Measurements from ENCODE around the gene COG3. TPM values are rescaled to one million over a fixed set of nuclear protein-coding genes. Genes with fewer than 3 reads are reported as not detected.
"Not testable (repeated sequence)": the region's sequence is repeated elsewhere in the genome, so short reads cannot be mapped to it uniquely, and the experiment has no call there.

COG3 gene
- polyA plus RNA-seq, 3 donors: 12.3 to 25.3 (median 12.9) TPM

DNA sequence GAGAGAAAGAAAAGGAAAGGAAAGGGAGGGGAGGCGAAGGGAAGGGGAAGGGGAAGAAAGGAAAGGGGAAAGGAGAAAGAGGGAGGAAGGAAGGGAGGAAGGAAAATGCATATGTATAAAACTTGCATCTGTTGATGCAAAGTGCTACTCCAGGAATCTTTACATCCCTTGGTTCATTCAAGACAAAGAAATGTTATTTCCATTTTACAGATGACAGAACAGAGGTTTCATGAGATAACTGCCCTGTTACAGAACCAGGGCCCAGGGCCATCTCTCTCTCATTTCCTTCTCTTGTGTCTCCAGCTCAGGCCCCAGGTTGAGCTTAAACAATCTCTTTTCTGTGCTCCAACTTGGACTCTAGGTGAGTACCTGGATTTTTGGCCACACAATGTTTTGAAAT is 44.8 kb upstream of the COG3 start:
- Histone ChIP-seq H2AFZ (ENCODE audit: insufficient read depth, low read depth, low read length, poor library complexity, severe bottlenecking) (no peak overlapping the region), H3K9me3 (replicated peaks in 1 of 2; ENCODE audit: control insufficient read depth in 1 of 2, insufficient read depth in 1 of 2, low read length in 2 of 2) (no peaks in the 10 kb centered on the region), H3K4me1 (ENCODE audit: control insufficient read depth in 1 of 2, insufficient read depth in 2 of 2, low read length in 2 of 2) (peaks cover 15 to 26% of the 10 kb centered on the region in 2 donors), H3K79me2 (ENCODE audit: insufficient read depth, low read length) (peaks cover 26% of the 10 kb centered on the region), H3K9ac (ENCODE audit: insufficient read depth, low read length, poor library complexity, severe bottlenecking) (no peak overlapping the region), H3K4me3 (replicated peaks in 1 of 3; ENCODE audit: low read depth in 2 of 3, low read length in 3 of 3) (no peak overlapping the region), H3K27me3 (ENCODE audit: control insufficient read depth in 2 of 2, insufficient read depth in 2 of 2, low read length in 2 of 2) (no peaks in the 10 kb centered on the region), H3K4me2 (replicated peaks; ENCODE audit: extremely low read depth, low read length, poor library complexity, severe bottlenecking) (no peak overlapping the region), H3K36me3 (replicated peaks in 1 of 2; ENCODE audit: control insufficient read depth in 1 of 2, insufficient read depth in 2 of 2, low read length in 2 of 2) (no peaks in the 10 kb centered on the region), H4K20me1 (ENCODE audit: insufficient read depth, low read length) (no peaks in the 10 kb centered on the region), H3K27ac (ENCODE audit: low read depth in 1 of 2, low read length in 2 of 2) (no peak overlapping the region)
- H3K27me3 Mint-ChIP-seq (ENCODE audit: low read depth in 3 of 3): peaks cover 0 to 3% (median 2%) of the 10 kb centered on the region in 3 donors
- H3K4me3 Mint-ChIP-seq: peak overlapping the region in 1 of 2 donors; percentile 26
- intact Hi-C loops (cut with micrococcal nuclease): loop anchor here (5.0 kb wide), 2 partner anchors 47 to 78 kb away; partner anchors contain the start of gene TPT1 (in 2 of the 2)
- peaks cover 15% of the 10 kb centered on the region for H3K4me1 Mint-ChIP-seq
- no peaks in the 10 kb centered on the region for H3K9me3 Mint-ChIP-seq
- H3K36me3 Mint-ChIP-seq: no peaks in the 10 kb centered on the region
- peak overlapping the region in 1 of 7 donors; percentile 46 for H3K27ac Mint-ChIP-seq
- no peak for DNase-seq
- TF ChIP-seq, protein P1, sequence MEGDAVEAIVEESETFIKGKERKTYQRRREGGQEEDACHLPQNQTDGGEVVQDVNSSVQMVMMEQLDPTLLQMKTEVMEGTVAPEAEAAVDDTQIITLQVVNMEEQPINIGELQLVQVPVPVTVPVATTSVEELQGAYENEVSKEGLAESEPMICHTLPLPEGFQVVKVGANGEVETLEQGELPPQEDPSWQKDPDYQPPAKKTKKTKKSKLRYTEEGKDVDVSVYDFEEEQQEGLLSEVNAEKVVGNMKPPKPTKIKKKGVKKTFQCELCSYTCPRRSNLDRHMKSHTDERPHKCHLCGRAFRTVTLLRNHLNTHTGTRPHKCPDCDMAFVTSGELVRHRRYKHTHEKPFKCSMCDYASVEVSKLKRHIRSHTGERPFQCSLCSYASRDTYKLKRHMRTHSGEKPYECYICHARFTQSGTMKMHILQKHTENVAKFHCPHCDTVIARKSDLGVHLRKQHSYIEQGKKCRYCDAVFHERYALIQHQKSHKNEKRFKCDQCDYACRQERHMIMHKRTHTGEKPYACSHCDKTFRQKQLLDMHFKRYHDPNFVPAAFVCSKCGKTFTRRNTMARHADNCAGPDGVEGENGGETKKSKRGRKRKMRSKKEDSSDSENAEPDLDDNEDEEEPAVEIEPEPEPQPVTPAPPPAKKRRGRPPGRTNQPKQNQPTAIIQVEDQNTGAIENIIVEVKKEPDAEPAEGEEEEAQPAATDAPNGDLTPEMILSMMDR (IDR thresholded peaks at IDR 0.05): no peak
- 100% methylated on average over 1 of the region's 1 CpG for WGBS (ENCODE audit: insufficient coverage)

DNA sequence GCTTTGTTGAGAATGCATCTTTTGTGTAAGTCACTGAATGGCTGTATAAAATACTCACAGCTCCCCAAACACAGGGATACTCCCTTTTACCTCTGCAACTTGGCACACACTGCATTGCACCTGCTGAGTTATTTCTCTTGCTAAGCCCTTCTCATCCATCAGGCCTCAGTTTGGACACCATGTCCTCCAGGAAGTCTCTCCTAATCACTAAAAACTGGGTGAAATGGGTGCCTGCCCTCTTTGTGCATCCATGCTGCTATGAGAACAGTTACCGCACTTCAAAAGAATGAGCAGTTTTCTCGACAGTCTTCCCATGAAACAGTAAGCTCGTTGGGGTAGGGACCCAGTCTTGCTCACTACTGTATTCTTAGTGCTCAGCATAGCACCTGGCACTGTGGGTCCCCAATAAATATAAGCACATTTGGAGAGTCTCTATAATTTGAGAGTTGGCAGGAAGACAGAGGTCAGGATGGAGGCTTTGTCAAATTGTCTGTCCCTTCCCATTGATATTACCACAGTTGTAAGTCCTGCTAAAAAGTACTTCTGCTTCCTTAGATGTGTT is 41.9 kb upstream of the COG3 start:
- H2AFZ ChIP-seq (ENCODE audit: insufficient read depth, low read depth, low read length, poor library complexity, severe bottlenecking): no peak overlapping the region
- no peaks in the 10 kb centered on the region for H3K9me3 ChIP-seq (replicated peaks in 1 of 2; ENCODE audit: control insufficient read depth in 1 of 2, insufficient read depth in 1 of 2, low read length in 2 of 2)
- 94% methylated on average over 3 of the region's 3 CpGs for WGBS (ENCODE audit: insufficient coverage)
- no peak overlapping the region for H3K9ac ChIP-seq (ENCODE audit: insufficient read depth, low read length, poor library complexity, severe bottlenecking)
- intact Hi-C loops (cut with micrococcal nuclease): no loop called here
- peak in 1 of 3 donors; percentile 10 for DNase-seq
- Mint-ChIP-seq H3K4me1 (peaks cover 5% of the 10 kb centered on the region), H3K4me3 (no peak overlapping the region), H3K27me3 (ENCODE audit: low read depth in 3 of 3) (peaks cover 0 to 3% (median 2%) of the 10 kb centered on the region in 3 donors), H3K27ac (peak overlapping the region in 2 of 7 donors; percentile 32 to 33), H3K9me3 (no peaks in the 10 kb centered on the region), H3K36me3 (no peaks in the 10 kb centered on the region)
- no peaks in the 10 kb centered on the region for H4K20me1 ChIP-seq (ENCODE audit: insufficient read depth, low read length)
- peaks cover 0 to 7% of the 10 kb centered on the region in 2 donors for H3K4me1 ChIP-seq (ENCODE audit: control insufficient read depth in 1 of 2, insufficient read depth in 2 of 2, low read length in 2 of 2)
- no peak overlapping the region for H3K4me2 ChIP-seq (replicated peaks; ENCODE audit: extremely low read depth, low read length, poor library complexity, severe bottlenecking)
- no peak overlapping the region for H3K27ac ChIP-seq (ENCODE audit: low read depth in 1 of 2, low read length in 2 of 2)
- TF ChIP-seq, protein P1 (IDR thresholded peaks at IDR 0.05): no peak
- no peaks in the 10 kb centered on the region for H3K27me3 ChIP-seq (ENCODE audit: control insufficient read depth in 2 of 2, insufficient read depth in 2 of 2, low read length in 2 of 2)
- H3K4me3 ChIP-seq (replicated peaks in 1 of 3; ENCODE audit: low read depth in 2 of 3, low read length in 3 of 3): no peak overlapping the region
- H3K79me2 ChIP-seq (ENCODE audit: insufficient read depth, low read length): peaks cover 3% of the 10 kb centered on the region
- H3K36me3 ChIP-seq (replicated peaks in 1 of 2; ENCODE audit: control insufficient read depth in 1 of 2, insufficient read depth in 2 of 2, low read length in 2 of 2): no peaks in the 10 kb centered on the region

DNA sequence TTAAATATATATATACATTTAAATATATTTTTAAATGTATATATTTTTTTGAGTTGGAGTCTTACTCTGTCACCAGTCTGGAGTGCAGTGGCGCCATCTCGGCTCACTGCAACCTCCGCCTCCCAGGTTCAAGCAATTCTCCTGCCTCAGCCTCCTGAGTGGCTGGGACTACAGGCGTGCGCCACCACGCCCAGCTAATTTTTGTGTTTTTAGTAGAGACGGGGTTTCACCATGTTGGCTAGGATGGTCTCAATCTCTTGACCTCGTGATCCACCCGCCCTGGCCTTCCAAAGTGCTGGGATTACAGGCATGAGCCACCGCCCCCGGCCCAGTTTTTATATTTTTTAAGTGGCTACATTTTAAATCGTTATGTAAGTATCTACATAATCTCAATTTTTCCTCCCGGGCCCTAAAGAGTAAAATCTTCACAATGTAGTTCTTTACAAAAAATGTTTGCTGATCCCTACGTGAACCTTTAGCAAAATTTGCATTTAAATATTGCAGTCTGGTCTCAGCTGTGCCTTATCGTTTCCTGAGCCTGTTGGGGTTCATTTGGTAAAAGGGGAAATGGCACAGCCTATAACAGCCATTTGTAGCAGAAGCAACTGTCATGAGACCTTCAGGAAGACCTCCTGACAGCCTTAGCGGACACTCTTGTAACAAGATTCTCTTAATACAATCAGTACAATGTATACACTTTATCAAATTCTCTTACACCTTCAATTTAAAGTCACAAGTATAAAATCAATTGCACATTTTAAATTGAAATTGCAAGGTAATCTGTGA is 38.5 kb upstream of the COG3 start:
- H3K4me2 ChIP-seq (replicated peaks; ENCODE audit: extremely low read depth, low read length, poor library complexity, severe bottlenecking); H3K4me1 Mint-ChIP-seq; DNase-seq; H3K27me3 Mint-ChIP-seq (ENCODE audit: low read depth in 3 of 3); H3K4me1 ChIP-seq (ENCODE audit: control insufficient read depth in 1 of 2, insufficient read depth in 2 of 2, low read length in 2 of 2); intact Hi-C loops (cut with micrococcal nuclease); H3K79me2 ChIP-seq (ENCODE audit: insufficient read depth, low read length); H3K9ac ChIP-seq (ENCODE audit: insufficient read depth, low read length, poor library complexity, severe bottlenecking); H3K27me3 ChIP-seq (ENCODE audit: control insufficient read depth in 2 of 2, insufficient read depth in 2 of 2, low read length in 2 of 2); H3K9me3 Mint-ChIP-seq; H3K36me3 Mint-ChIP-seq; H3K4me3 ChIP-seq (replicated peaks in 1 of 3; ENCODE audit: low read depth in 2 of 3, low read length in 3 of 3); H3K36me3 ChIP-seq (replicated peaks in 1 of 2; ENCODE audit: control insufficient read depth in 1 of 2, insufficient read depth in 2 of 2, low read length in 2 of 2); H4K20me1 ChIP-seq (ENCODE audit: insufficient read depth, low read length); H3K9me3 ChIP-seq (replicated peaks in 1 of 2; ENCODE audit: control insufficient read depth in 1 of 2, insufficient read depth in 1 of 2, low read length in 2 of 2): not testable (repeated sequence)
- Mint-ChIP-seq H3K27ac (peak overlapping the region in 3 of 7 donors; percentile 56 to 73 (median 58)), H3K4me3 (peak overlapping the region in 1 of 2 donors; percentile 5)
- H2AFZ ChIP-seq (ENCODE audit: insufficient read depth, low read depth, low read length, poor library complexity, severe bottlenecking): peak overlapping the region; percentile 36
- H3K27ac ChIP-seq (ENCODE audit: low read depth in 1 of 2, low read length in 2 of 2): peak overlapping the region in 1 of 2 donors; percentile 29
- 88% methylated on average over 8 of the region's 16 CpGs for WGBS (ENCODE audit: insufficient coverage)

All from CD14-positive monocyte (primary cell).